ES-I3 (cell line): ENCODE measurements around the gene EHBP1.

Experiments used
- H3K36me3 ChIP-seq: 2 replicates; pipeline ENCODE4 v1.6.1; 2013; ENCODE audit warnings: mild to moderate bottlenecking, low read length, control low read depth, moderate library complexity; ENCODE audit not compliant: insufficient read depth
- H3K4me1 ChIP-seq: 2 replicates; pipeline ENCODE4 v1.6.1; 2013; ENCODE audit warnings: mild to moderate bottlenecking, control low read depth, low read length; ENCODE audit not compliant: insufficient read depth
- H3K9ac ChIP-seq: 2 replicates; pipeline ENCODE4 v1.6.1; 2013; ENCODE audit warnings: low read depth, mild to moderate bottlenecking, low read length, moderate library complexity
- H3K9me3 ChIP-seq: 2 replicates; pipeline ENCODE4 v1.6.1; 2013; ENCODE audit warnings: mild to moderate bottlenecking, low read length, moderate library complexity; ENCODE audit not compliant: control insufficient read depth, insufficient read depth

The EHBP1 gene

DNA sequence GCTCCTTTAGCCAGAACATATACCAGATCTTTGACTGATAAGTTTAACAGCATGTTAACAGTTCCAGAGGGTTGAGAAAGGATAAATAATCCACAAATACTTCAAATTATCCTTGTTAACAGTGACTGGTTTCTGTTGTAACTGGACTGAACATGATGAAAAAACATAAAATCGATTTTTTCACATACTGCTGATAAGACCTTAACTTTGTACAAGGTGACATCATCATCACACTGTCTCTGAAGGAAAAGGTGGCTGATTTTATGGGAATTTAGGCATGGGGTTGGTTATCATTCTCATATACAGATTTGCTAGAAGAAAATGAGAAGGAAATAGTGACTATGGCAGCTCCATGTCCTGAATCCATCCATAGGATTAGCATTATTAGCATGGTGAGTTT, 381.2 kb downstream of the EHBP1 start:
- H3K9ac ChIP-seq, result no peak overlapping the region
- no peaks in the 10 kb centered on the region for H3K4me1 ChIP-seq
- H3K36me3 ChIP-seq, result no peaks in the 10 kb centered on the region
- no peaks in the 10 kb centered on the region for H3K9me3 ChIP-seq

DNA sequence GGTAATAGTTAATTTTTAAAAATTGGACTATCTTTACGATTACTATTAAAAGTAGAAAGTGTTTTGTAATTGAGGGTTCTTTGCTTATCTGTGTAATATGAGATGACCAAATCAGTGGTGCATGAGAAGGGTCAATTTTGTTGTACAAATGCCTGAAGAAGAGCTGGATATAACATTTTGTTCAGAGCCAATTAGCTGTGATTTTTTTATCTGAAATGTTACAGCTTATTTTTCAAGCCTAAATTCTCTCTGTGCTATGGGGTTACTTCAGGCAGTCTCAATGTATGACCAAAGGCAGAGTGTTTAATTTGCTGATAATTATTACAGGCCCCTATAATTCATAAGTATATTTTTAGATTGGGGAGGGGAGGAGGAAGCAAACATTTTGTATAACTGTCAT, 386.9 kb downstream of the EHBP1 start:
- Histone ChIP-seq H3K9me3 (no peaks in the 10 kb centered on the region), H3K9ac (no peak overlapping the region), H3K36me3 (no peaks in the 10 kb centered on the region), H3K4me1 (no peaks in the 10 kb centered on the region)

DNA sequence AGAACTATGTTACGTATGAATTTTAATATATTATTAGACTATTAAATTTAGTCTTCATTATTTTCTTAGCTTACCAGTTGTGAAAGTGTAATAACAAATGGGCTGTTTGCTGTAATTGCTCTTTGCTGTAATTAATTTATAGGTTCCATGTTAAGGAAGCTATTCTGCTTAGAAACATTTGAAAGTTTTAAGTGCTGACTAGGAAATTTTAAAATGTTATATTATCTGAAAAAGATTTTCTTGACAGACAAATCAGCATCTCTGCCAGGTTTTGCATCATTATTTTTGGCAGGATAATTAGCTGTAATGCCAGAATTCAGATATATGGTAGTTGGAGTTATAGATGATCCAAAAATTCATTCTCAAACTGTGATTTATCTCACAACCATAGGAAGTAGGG, 387.3 kb downstream of the EHBP1 start:
- no peaks in the 10 kb centered on the region for H3K4me1 ChIP-seq
- H3K36me3 ChIP-seq, result no peaks in the 10 kb centered on the region
- H3K9ac ChIP-seq, result no peak overlapping the region
- H3K9me3 ChIP-seq, result no peaks in the 10 kb centered on the region

DNA sequence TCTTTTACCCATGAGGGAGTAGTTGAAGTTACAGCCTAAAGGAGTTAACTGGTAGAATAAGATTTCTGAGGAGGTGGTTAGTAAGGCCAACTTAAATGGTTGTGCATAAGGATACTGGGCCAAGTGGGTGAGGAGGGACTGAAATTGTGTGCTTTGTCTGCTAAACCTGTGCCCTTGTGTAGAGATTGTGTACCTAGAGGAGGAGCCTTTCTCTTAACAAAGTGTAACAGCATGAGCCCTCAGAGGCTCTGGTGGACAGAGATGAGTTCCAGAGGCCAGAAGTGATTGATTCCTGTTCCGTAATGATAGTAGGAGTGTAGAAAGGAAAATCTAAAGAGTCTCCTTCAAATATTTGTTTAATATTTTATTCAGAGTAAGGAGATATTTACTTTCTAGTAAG, 388.0 kb downstream of the EHBP1 start:
- Histone ChIP-seq H3K36me3 (no peaks in the 10 kb centered on the region), H3K4me1 (no peaks in the 10 kb centered on the region)

More for the DNA sequence above, 388.0 kb downstream of the EHBP1 start:
- Histone ChIP-seq H3K9me3 (no peaks in the 10 kb centered on the region), H3K9ac (no peak overlapping the region)
